ENCODE data around the gene TGFBR3L. TPM values are rescaled to one million over a fixed set of nuclear protein-coding genes. Genes with fewer than 3 reads are reported as not detected.

Gene TGFBR3L
- total and polyA plus RNA-seq, 2 of the 13 experiments (the other 11 are each of a cell fraction or from before 2014, with no cell fraction given): 0.20 to 1.0 TPM

GRCh38 chr19:7874897-7875273 is 39.7 kb upstream of the TGFBR3L start:
- Histone ChIP-seq H3K4me3 (replicated peaks in 1 of 3; ENCODE audit: insufficient read depth in 1 of 3, low read depth in 2 of 3, low read length in 3 of 3) (peak overlapping the region; percentile 56 to 73 (median 59)), H3K9ac (ENCODE audit: insufficient read depth, low read depth, low read length) (no peak overlapping the region), H3K4me2 (ENCODE audit: low read depth, low read length) (peak overlapping the region; percentile 97), H3K79me2 (ENCODE audit: insufficient read depth, low read length) (no peaks in the 10 kb centered on the region), H3K9me3 (ENCODE audit: low read length) (no peaks in the 10 kb centered on the region), H3K27ac (ENCODE audit: extremely low read length, insufficient read depth, low read length) (no peak overlapping the region), H3K36me3 (replicated peaks in 1 of 2; ENCODE audit: control insufficient read depth in 1 of 2, insufficient read depth in 2 of 2, low read length in 2 of 2) (no peaks in the 10 kb centered on the region), H3K4me1 (ENCODE audit: insufficient read depth, low read length) (peaks cover 56% of the 10 kb centered on the region), H2AFZ (ENCODE audit: low read length) (no peak overlapping the region), H3K27me3 (ENCODE audit: control insufficient read depth in 1 of 2, insufficient read depth in 2 of 2, low read length in 2 of 2) (peaks cover 0 to 4% of the 10 kb centered on the region in 2 experiments; a peak in 1 of 5 replicates), H4K20me1 (ENCODE audit: insufficient read depth, low read length) (no peaks in the 10 kb centered on the region; the same call in 1 of the 2 replicates)
- ATAC-seq (no peak), DNase-seq (ENCODE audit: low spot score) (no peak), FAIRE-seq (no peak)
- 27% methylated on average over 12 of the region's 12 CpGs for WGBS (ENCODE audit: low lambda C conversion rate)
- no TSS peak for BruUV-seq (replicated peaks)
- in situ Hi-C loops (cut with HindIII; ENCODE audit: extremely low pct_ligation_motif_present, low pct_unique_long_range_greater_than_20kb): no loop called here
- ChIA-PET CTCF (ENCODE audit: low intra/inter-chr PET ratio, low total read pairs) (no interaction called here), POLR2A (interaction anchor here (0.9 to 2.8 kb wide), 5 partner anchors 13 to 69 kb away, joined by 5 to 16 read pairs (median 5); partner anchors contain the start of genes LRRC8E, SNAPC2 and TIMM44)
- intact Hi-C loops (cut with micrococcal nuclease; ENCODE audit: unreplicated experiment): loop anchor here (10.0 kb wide), 1 partner anchor 1140 kb away; the partner anchor contains the start of genes GPR108 and TRIP10
- TF ChIP-seq SAP130 (CRISPR knock-in tag; IDR thresholded peaks at IDR 0.05; ENCODE audit: low read depth) (peak; percentile 22), KDM2A (CRISPR knock-in tag; IDR thresholded peaks at IDR 0.05; ENCODE audit: borderline replicate concordance, low read depth) (0 out of 2 replicates have a peak, but pooled peaks have one; percentile 1), ZNF788 (CRISPR knock-in tag; IDR thresholded peaks at IDR 0.05; ENCODE audit: borderline replicate concordance) (no peak), PRMT3 (CRISPR knock-in tag; IDR thresholded peaks at IDR 0.05; ENCODE audit: borderline replicate concordance, low read depth) (no peak), LCORL (IDR thresholded peaks at IDR 0.05) (no peak), LCORL (CRISPR knock-in tag; IDR thresholded peaks at IDR 0.05) (0 out of 2 replicates have a peak, but pooled peaks have one; percentile 19), ZSCAN9 (CRISPR knock-in tag; IDR thresholded peaks at IDR 0.05; ENCODE audit: borderline replicate concordance) (0 out of 2 replicates have a peak, but pooled peaks have one; percentile 30), KDM3A (CRISPR knock-in tag; IDR thresholded peaks at IDR 0.05; ENCODE audit: low read depth) (peak; percentile 23; the same call in 1 of the 2 replicates), ZC3H13 (CRISPR knock-in tag; IDR thresholded peaks at IDR 0.05) (0 out of 2 replicates have a peak, but pooled peaks have one; percentile 65), ZFP82 (CRISPR knock-in tag; IDR thresholded peaks at IDR 0.05; ENCODE audit: borderline replicate concordance) (no peak), AGO2 (optimal IDR thresholded peaks at IDR 0.05; ENCODE audit: low read depth, low read length) (no peak), ZBTB4 (CRISPR knock-in tag; IDR thresholded peaks at IDR 0.05; ENCODE audit: borderline replicate concordance) (0 out of 2 replicates have a peak, but pooled peaks have one; percentile 31), ZNF891 (CRISPR knock-in tag; IDR thresholded peaks at IDR 0.05) (peak; percentile 35; the same call in 1 of the 2 replicates), ZNF124 (CRISPR knock-in tag; IDR thresholded peaks at IDR 0.05) (no peak), WIZ (CRISPR knock-in tag; IDR thresholded peaks at IDR 0.05) (peak; percentile 68; the same call in 1 of the 2 replicates), PRDM10 (CRISPR knock-in tag; IDR thresholded peaks at IDR 0.05; ENCODE audit: low read depth) (0 out of 2 replicates have a peak, but pooled peaks have one; percentile 41), ZNF616 (CRISPR knock-in tag; IDR thresholded peaks at IDR 0.05; ENCODE audit: low read depth) (no peak), ZMYM2 (CRISPR knock-in tag; IDR thresholded peaks at IDR 0.05) (0 out of 2 replicates have a peak, but pooled peaks have one; percentile 9), ZNF816 (CRISPR knock-in tag; IDR thresholded peaks at IDR 0.05; ENCODE audit: borderline replicate concordance) (0 out of 2 replicates have a peak, but pooled peaks have one; percentile 35)

Measured in HepG2 (cell line).